ENCODE results near the gene GPR143.
"Not testable (repeated sequence)": the region's sequence is repeated elsewhere in the genome, so short reads cannot be mapped to it uniquely, and the experiment has no call there.

Gene GPR143

GRCh38 chrX:9765737-9766097, at the start of gene GPR143:
Gene GPR143 (minus strand): TSS chrX:9765847. CDS start chrX:9765817, 30 bp downstream.
- no peaks in the 10 kb centered on the region for H3K4me1 ChIP-seq (ENCODE audit: control insufficient read depth, insufficient read depth, low read length)
- H3K36me3 ChIP-seq (ENCODE audit: control insufficient read depth in 2 of 2, insufficient read depth in 1 of 2, low read length in 2 of 2), result no peaks in the 10 kb centered on the region
- TF ChIP-seq ZNF501 (tag by site-specific recombination; IDR thresholded peaks at IDR 0.05), result no peak
- TF ChIP-seq ZNF266 (tag by site-specific recombination; IDR thresholded peaks at IDR 0.05; ENCODE audit: low read depth), result no peak
- TF ChIP-seq ZNF292 (tag by site-specific recombination; IDR thresholded peaks at IDR 0.05; ENCODE audit: borderline replicate concordance, low read depth), result no peak
- TF ChIP-seq ZNF596 (tag by site-specific recombination; IDR thresholded peaks at IDR 0.05), result no peak
- no peak for TF ChIP-seq ZBTB1 (tag by site-specific recombination; IDR thresholded peaks at IDR 0.05)
- no peak for TF ChIP-seq ZNF768 (tag by site-specific recombination; IDR thresholded peaks at IDR 0.05)
- no peak for TF ChIP-seq ZBTB11 (tag by site-specific recombination; conservative IDR thresholded peaks at IDR 0.05; ENCODE audit: low read depth)
- no peak for TF ChIP-seq FEZF1 (tag by site-specific recombination; IDR thresholded peaks at IDR 0.05)
- TF ChIP-seq, protein P1, sequence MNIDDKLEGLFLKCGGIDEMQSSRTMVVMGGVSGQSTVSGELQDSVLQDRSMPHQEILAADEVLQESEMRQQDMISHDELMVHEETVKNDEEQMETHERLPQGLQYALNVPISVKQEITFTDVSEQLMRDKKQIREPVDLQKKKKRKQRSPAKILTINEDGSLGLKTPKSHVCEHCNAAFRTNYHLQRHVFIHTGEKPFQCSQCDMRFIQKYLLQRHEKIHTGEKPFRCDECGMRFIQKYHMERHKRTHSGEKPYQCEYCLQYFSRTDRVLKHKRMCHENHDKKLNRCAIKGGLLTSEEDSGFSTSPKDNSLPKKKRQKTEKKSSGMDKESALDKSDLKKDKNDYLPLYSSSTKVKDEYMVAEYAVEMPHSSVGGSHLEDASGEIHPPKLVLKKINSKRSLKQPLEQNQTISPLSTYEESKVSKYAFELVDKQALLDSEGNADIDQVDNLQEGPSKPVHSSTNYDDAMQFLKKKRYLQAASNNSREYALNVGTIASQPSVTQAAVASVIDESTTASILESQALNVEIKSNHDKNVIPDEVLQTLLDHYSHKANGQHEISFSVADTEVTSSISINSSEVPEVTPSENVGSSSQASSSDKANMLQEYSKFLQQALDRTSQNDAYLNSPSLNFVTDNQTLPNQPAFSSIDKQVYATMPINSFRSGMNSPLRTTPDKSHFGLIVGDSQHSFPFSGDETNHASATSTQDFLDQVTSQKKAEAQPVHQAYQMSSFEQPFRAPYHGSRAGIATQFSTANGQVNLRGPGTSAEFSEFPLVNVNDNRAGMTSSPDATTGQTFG (tag by site-specific recombination; IDR thresholded peaks at IDR 0.05; ENCODE audit: borderline replicate concordance), result no peak
- no peak for TF ChIP-seq ZNF645 (tag by site-specific recombination; IDR thresholded peaks at IDR 0.05)
- H3K27ac ChIP-seq (ENCODE audit: extremely low read depth, low read depth, low read length), result no peak within 1 kb of the TSS
- ChIA-PET CTCF (no interaction called here), POLR2A (no interaction called here)
- H3K9me3 ChIP-seq (ENCODE audit: control insufficient read depth, insufficient read depth, low read depth, low read length), result no peaks in the 10 kb centered on the region
- H3K4me3 ChIP-seq (ENCODE audit: low read depth, low read length), result no peak within 1 kb of the TSS

DNA sequence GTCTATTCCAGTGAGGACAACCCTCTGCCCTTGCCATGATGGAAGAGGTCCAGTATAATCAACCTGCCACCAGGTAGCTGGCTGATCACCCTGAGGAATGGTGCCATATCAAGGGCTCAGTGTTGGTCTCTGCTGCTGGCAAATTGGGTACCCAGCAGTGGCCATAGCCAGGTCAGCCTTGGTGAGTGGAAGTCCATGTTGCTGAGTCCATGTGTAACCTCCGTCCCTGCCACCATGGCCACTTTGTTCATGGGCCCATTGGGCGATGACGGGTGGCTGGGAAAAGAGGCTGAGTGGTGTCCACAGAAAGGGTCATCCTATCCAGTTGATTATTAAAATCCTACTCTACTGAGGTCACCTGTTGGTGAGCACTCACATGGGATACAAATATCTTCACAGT, 45.4 kb upstream of the GPR143 start:
- H3K27ac ChIP-seq (ENCODE audit: extremely low read depth, low read depth, low read length); H3K36me3 ChIP-seq (ENCODE audit: control insufficient read depth in 2 of 2, insufficient read depth in 1 of 2, low read length in 2 of 2); H3K4me3 ChIP-seq (ENCODE audit: low read depth, low read length); H3K9me3 ChIP-seq (ENCODE audit: control insufficient read depth, insufficient read depth, low read depth, low read length); POLR2A ChIA-PET; H3K4me1 ChIP-seq (ENCODE audit: control insufficient read depth, insufficient read depth, low read length); CTCF ChIA-PET: not testable (repeated sequence)

- POLR2A ChIA-PET; CTCF ChIA-PET; H3K36me3 ChIP-seq (ENCODE audit: control insufficient read depth in 2 of 2, insufficient read depth in 1 of 2, low read length in 2 of 2); H3K4me1 ChIP-seq (ENCODE audit: control insufficient read depth, insufficient read depth, low read length); H3K4me3 ChIP-seq (ENCODE audit: low read depth, low read length); H3K27ac ChIP-seq (ENCODE audit: extremely low read depth, low read depth, low read length); H3K9me3 ChIP-seq (ENCODE audit: control insufficient read depth, insufficient read depth, low read depth, low read length): not testable (repeated sequence)
Measured at GRCh38 chrX:9809876-9810275, 44.2 kb upstream of the GPR143 start.

All from HEK293 (cell line).